Measurements from ENCODE around the gene EPHX1.
"Not testable (repeated sequence)": the region's sequence is repeated elsewhere in the genome, so short reads cannot be mapped to it uniquely, and the experiment has no call there.

Gene EPHX1

GRCh38 chr1:225817611-225818061 lies 7.7 kb downstream of the EPHX1 start:
- DNase-seq: no peak

GRCh38 chr1:225818229-225818628 lies 8.3 kb downstream of the EPHX1 start:
- no peak for DNase-seq

GRCh38 chr1:225819346-225820192 lies 9.6 kb downstream of the EPHX1 start:
- no peak for DNase-seq

GRCh38 chr1:225820522-225821120 lies 10.7 kb downstream of the EPHX1 start:
- DNase-seq: no peak

GRCh38 chr1:225822655-225823403 lies 12.9 kb downstream of the EPHX1 start:
- no peak for DNase-seq

- DNase-seq: no peak
Observed at GRCh38 chr1:225823811-225824261, 13.9 kb downstream of the EPHX1 start.

- no peak for DNase-seq
Observed at GRCh38 chr1:225824533-225824941, 14.6 kb downstream of the EPHX1 start.

- DNase-seq: no peak
Observed at GRCh38 chr1:225825078-225825477, 15.2 kb downstream of the EPHX1 start.

GRCh38 chr1:225825607-225826007 lies 15.7 kb downstream of the EPHX1 start:
- no peak for DNase-seq

GRCh38 chr1:225827076-225827475 lies 17.2 kb downstream of the EPHX1 start:
- no peak for DNase-seq

GRCh38 chr1:225828706-225829345 lies 18.9 kb downstream of the EPHX1 start:
- DNase-seq: no peak

GRCh38 chr1:225830841-225831240 lies 20.9 kb downstream of the EPHX1 start:
- no peak for DNase-seq

- no peak for DNase-seq
Observed at GRCh38 chr1:225834417-225835329, 24.7 kb downstream of the EPHX1 start.

GRCh38 chr1:225835856-225836255 lies 25.9 kb downstream of the EPHX1 start:
- no peak for DNase-seq

GRCh38 chr1:225836296-225836695 lies 26.4 kb downstream of the EPHX1 start:
- not testable (repeated sequence) for DNase-seq

GRCh38 chr1:225838793-225839192 lies 28.9 kb downstream of the EPHX1 start:
- no peak for DNase-seq

- no peak for DNase-seq
Observed at GRCh38 chr1:225840223-225840610, 30.3 kb downstream of the EPHX1 start.

GRCh38 chr1:225840713-225841112 lies 30.8 kb downstream of the EPHX1 start:
- DNase-seq: no peak

- no peak for DNase-seq
Observed at GRCh38 chr1:225842074-225842473, 32.1 kb downstream of the EPHX1 start.

- DNase-seq: no peak
Observed at GRCh38 chr1:225842788-225843425, 33.0 kb downstream of the EPHX1 start.

GRCh38 chr1:225843426-225843795 lies 33.5 kb downstream of the EPHX1 start:
- no peak for DNase-seq

Data from central memory CD4-positive, alpha-beta T cell (primary cell).